Fibroblast of mammary gland (primary cell): ENCODE results near the gene SRD5A3.

ENCODE experiments used
- DNase-seq: peaks from one replicate; pipeline ENCODE4 v3.0.0-alpha.2; 2010; ENCODE audit warnings: low read depth
- H3K4me3 ChIP-seq: 2 replicates; pipeline ENCODE4 v1.5.1; 2011; ENCODE audit warnings: low read depth, mild to moderate bottlenecking, low read length, moderate library complexity; ENCODE audit not compliant: control insufficient read depth
- CTCF ChIP-seq: conservative IDR thresholded peaks from 2 replicates; pipeline ENCODE4 v1.5.1; 2011; ENCODE audit warnings: low read depth, low read length, inconsistent platforms; ENCODE audit not compliant: control insufficient read depth, insufficient read depth

Gene SRD5A3

GRCh38 chr4:55329012-55329411, 17.0 kb upstream of the SRD5A3 start:
- no peak for TF ChIP-seq CTCF
- H3K4me3 ChIP-seq: no peak overlapping the region
- DNase-seq: no peak

GRCh38 chr4:55330241-55330640, 15.8 kb upstream of the SRD5A3 start:
- TF ChIP-seq CTCF: no peak
- H3K4me3 ChIP-seq: no peak overlapping the region
- DNase-seq: no peak

- no peak for TF ChIP-seq CTCF
- no peak for DNase-seq
- H3K4me3 ChIP-seq: no peak overlapping the region
Measured at GRCh38 chr4:55336138-55337034, 9.7 kb upstream of the SRD5A3 start.

GRCh38 chr4:55337944-55338343, 8.1 kb upstream of the SRD5A3 start:
- no peak overlapping the region for H3K4me3 ChIP-seq
- DNase-seq: no peak
- no peak for TF ChIP-seq CTCF

- no peak for DNase-seq
- TF ChIP-seq CTCF: no peak
- no peak overlapping the region for H3K4me3 ChIP-seq
Measured at GRCh38 chr4:55338486-55338885, 7.6 kb upstream of the SRD5A3 start.

GRCh38 chr4:55340266-55340665, 5.8 kb upstream of the SRD5A3 start:
- no peak for DNase-seq
- H3K4me3 ChIP-seq: no peak overlapping the region
- no peak for TF ChIP-seq CTCF

- no peak overlapping the region for H3K4me3 ChIP-seq
- TF ChIP-seq CTCF: no peak
- no peak for DNase-seq
Measured at GRCh38 chr4:55343887-55344286, 2.2 kb upstream of the SRD5A3 start.
